ENCODE data around the gene MAMSTR.

DNA sequence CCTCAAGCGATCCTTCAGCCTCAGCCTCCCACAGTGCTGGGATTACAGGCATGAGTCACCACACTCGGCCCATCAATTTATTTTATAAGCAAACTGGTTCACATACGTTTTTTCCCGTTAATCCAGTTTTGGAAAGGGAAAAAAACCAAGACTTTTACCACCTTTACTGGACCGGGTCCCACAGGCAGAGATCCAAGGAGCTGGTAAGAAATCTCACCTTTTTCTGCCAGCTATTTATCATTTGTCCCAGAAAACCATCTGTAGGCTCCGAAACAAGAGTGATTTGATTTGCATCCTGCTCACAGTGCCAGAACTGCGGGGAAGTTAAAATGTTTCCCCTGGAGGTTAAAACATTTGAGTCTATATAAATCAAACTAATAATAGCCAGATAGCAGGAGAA is 30.1 kb downstream of the MAMSTR start:
- TF ChIP-seq, protein P1, sequence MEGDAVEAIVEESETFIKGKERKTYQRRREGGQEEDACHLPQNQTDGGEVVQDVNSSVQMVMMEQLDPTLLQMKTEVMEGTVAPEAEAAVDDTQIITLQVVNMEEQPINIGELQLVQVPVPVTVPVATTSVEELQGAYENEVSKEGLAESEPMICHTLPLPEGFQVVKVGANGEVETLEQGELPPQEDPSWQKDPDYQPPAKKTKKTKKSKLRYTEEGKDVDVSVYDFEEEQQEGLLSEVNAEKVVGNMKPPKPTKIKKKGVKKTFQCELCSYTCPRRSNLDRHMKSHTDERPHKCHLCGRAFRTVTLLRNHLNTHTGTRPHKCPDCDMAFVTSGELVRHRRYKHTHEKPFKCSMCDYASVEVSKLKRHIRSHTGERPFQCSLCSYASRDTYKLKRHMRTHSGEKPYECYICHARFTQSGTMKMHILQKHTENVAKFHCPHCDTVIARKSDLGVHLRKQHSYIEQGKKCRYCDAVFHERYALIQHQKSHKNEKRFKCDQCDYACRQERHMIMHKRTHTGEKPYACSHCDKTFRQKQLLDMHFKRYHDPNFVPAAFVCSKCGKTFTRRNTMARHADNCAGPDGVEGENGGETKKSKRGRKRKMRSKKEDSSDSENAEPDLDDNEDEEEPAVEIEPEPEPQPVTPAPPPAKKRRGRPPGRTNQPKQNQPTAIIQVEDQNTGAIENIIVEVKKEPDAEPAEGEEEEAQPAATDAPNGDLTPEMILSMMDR (IDR thresholded peaks at IDR 0.05) = no peak
- no peak for TF ChIP-seq ZFX (IDR thresholded peaks at IDR 0.05; ENCODE audit: borderline replicate concordance)
